CD14-positive monocyte (primary cell): ENCODE measurements around the gene MRTFA. TPM values are rescaled to one million over a fixed set of nuclear protein-coding genes. Genes with fewer than 3 reads are reported as not detected.
A peak's percentile ranks its signal among the peaks of the same experiment; 100 is the strongest.

Experiments
- DNase-seq, 3 donors: peaks; one replicate each; pipeline ENCODE4 v3.0.0-alpha.2; 2011 to 2022
- H2AFZ ChIP-seq: 2 replicates; pipeline ENCODE4 v1.6.0; 2012; ENCODE audit warnings: mild to moderate bottlenecking, low read depth, low read length, inconsistent platforms; ENCODE audit not compliant: insufficient read depth, poor library complexity, severe bottlenecking
- H3K27ac ChIP-seq, 2 donors: 1 replicate in 1 of 2; 2 replicates in 1 of 2; pipeline ENCODE4 v1.5.1; 2012 to 2013; ENCODE audit warnings: low read length in 2 of 2, control low read depth in 1 of 2, inconsistent platforms in 1 of 2, low read depth in 1 of 2, mild to moderate bottlenecking in 1 of 2
- H3K27me3 ChIP-seq, 2 donors: one replicate each; pipeline versions ENCODE4 v1.6.0 to v1.6.1; 2011 to 2013; ENCODE audit warnings: low read length in 2 of 2; ENCODE audit not compliant: control insufficient read depth in 2 of 2, insufficient read depth in 2 of 2
- H3K36me3 ChIP-seq, 2 donors: replicated peaks in 1 of 2; 1 replicate in 1 of 2; 2 replicates in 1 of 2; pipeline versions ENCODE4 v1.5.1 to v1.6.1; 2012 to 2013; ENCODE audit warnings: low read length in 2 of 2, control low read depth in 1 of 2, inconsistent platforms in 1 of 2, mild to moderate bottlenecking in 1 of 2; ENCODE audit not compliant: insufficient read depth in 2 of 2, control insufficient read depth in 1 of 2
- H3K4me1 ChIP-seq, 2 donors: 1 replicate in 1 of 2; 2 replicates in 1 of 2; pipeline versions ENCODE4 v1.5.1 to v1.6.1; 2012 to 2013; ENCODE audit warnings: low read length in 2 of 2, control low read depth in 1 of 2, inconsistent platforms in 1 of 2, mild to moderate bottlenecking in 1 of 2, moderate library complexity in 1 of 2; ENCODE audit not compliant: insufficient read depth in 2 of 2, control insufficient read depth in 1 of 2
- H3K4me2 ChIP-seq: replicated peaks from 2 replicates; pipeline ENCODE3; 2012; ENCODE audit warnings: low read length, moderate library complexity, mild to moderate bottlenecking; ENCODE audit not compliant: poor library complexity, severe bottlenecking; ENCODE audit errors: extremely low read depth
- H3K4me3 ChIP-seq, 3 experiments: fragments of 200-600 bp in 1 of 3; sonication (generic) in 1 of 3; replicated peaks in 1 of 3; 1 replicate in 2 of 3; 2 replicates in 1 of 3; pipeline ENCODE4 v1.5.1; 2011 to 2013; ENCODE audit warnings: low read length in 3 of 3, mild to moderate bottlenecking in 3 of 3, control low read depth in 2 of 3, low read depth in 2 of 3, inconsistent platforms in 1 of 3, moderate library complexity in 1 of 3
- H3K79me2 ChIP-seq: 2 replicates; pipeline ENCODE4 v1.6.0; 2012; ENCODE audit warnings: mild to moderate bottlenecking, control low read depth, inconsistent platforms, low read length, moderate library complexity; ENCODE audit not compliant: insufficient read depth
- H3K9ac ChIP-seq: 2 replicates; pipeline ENCODE4 v1.6.0; 2017; ENCODE audit warnings: low read length, mild to moderate bottlenecking; ENCODE audit not compliant: insufficient read depth, poor library complexity, severe bottlenecking
- H3K9me3 ChIP-seq, 2 donors: replicated peaks in 1 of 2; 1 replicate in 1 of 2; 2 replicates in 1 of 2; pipeline versions ENCODE4 v1.5.1 to v1.6.1; 2012 to 2013; ENCODE audit warnings: low read length in 2 of 2, control low read depth in 1 of 2; ENCODE audit not compliant: control insufficient read depth in 1 of 2, insufficient read depth in 1 of 2
- H4K20me1 ChIP-seq: 2 replicates; pipeline ENCODE4 v1.6.0; 2012; ENCODE audit warnings: mild to moderate bottlenecking, low read length, control low read depth, moderate library complexity; ENCODE audit not compliant: insufficient read depth
- H3K27ac Mint-ChIP-seq, 7 donors: one replicate each; pipeline ENCODE4 v1.8.0; 2020; ENCODE audit warnings: mild to moderate bottlenecking in 7 of 7, mixed read lengths in 7 of 7, moderate library complexity in 6 of 7, inconsistent platforms in 2 of 7
- H3K27me3 Mint-ChIP-seq, 3 donors: one replicate each; pipeline ENCODE4 v1.8.0; 2021 to 2022; ENCODE audit warnings: low read depth in 3 of 3, mild to moderate bottlenecking in 3 of 3, mixed read lengths in 3 of 3, moderate library complexity in 3 of 3, inconsistent platforms in 1 of 3
- H3K36me3 Mint-ChIP-seq, 2 donors: one replicate each; pipeline ENCODE4 v1.8.0; 2020; ENCODE audit warnings: mixed read lengths in 2 of 2, inconsistent platforms in 1 of 2, mild to moderate bottlenecking in 1 of 2
- H3K4me1 Mint-ChIP-seq: one replicate; pipeline ENCODE4 v1.8.0; 2020; ENCODE audit warnings: mild to moderate bottlenecking, mixed read lengths
- H3K4me3 Mint-ChIP-seq, 2 donors: one replicate each; pipeline ENCODE4 v1.8.0; 2020; ENCODE audit warnings: mild to moderate bottlenecking in 2 of 2, mixed read lengths in 2 of 2, moderate library complexity in 1 of 2
- H3K9me3 Mint-ChIP-seq, 7 donors: one replicate each; pipeline ENCODE4 v1.8.0; 2020 to 2022; ENCODE audit warnings: mixed read lengths in 7 of 7, mild to moderate bottlenecking in 6 of 7, moderate library complexity in 6 of 7, inconsistent platforms in 2 of 7
- WGBS: methylation state at CpG from one replicate; pipeline ENCODE4 v1.1.5; 2013; ENCODE audit warnings: missing lambda C conversion rate; ENCODE audit not compliant: insufficient coverage; 5-methylcytosine and 5-hydroxymethylcytosine counted together
- intact Hi-C, 2 donors: fragments of 100-400 bp; cut with micrococcal nuclease; formaldehyde crosslinking; loops; one replicate each; pipeline versions ENCODE4 v1.15.0 to v1.15.1; 2023
- polyA plus RNA-seq, 3 donors: library from polyadenylated mRNA; depleted of rRNA in 1 of 3; unstranded in 2 of 3; stranded (reverse) in 1 of 3; fragments of 300-500 nt in 2 of 3; fragments of >200 nt in 1 of 3; fragmentation: Illumina TruSeq in 2 of 3; gene quantifications; 1 replicate in 2 of 3; 2 replicates in 1 of 3; pipeline ENCODE4 v1.2.3, GENCODE V29; 2012 to 2021
- TF ChIP-seq, protein P1 (sequence below): fragments of 200-600 bp; IDR thresholded peaks from one replicate; pipeline ENCODE4 v1.8.0; 2022; ENCODE audit warnings: antibody characterized with exemption, mild to moderate bottlenecking

Gene MRTFA
- polyA plus RNA-seq, 3 donors, result 14.1 to 33.8 (median 18.9) TPM

DNA sequence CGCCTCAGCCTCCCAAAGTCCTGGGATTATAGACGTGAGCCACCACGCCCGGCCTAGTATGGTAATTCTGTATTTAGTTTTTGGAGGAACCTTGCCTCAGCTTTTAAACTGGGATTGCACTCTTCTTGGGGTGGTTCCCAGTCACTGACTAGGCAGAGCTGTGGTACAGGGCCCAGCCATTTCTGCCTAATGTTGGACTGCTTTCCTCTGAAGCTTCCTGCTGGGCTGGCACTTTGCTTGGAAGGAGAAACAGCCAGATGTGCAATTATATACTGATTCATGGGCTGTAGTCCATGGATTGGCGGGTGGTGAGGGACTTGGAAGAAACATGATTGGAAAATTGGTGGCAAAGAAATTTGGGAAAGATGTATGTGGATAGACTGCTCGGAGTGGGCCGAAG lies 25.2 kb upstream of the MRTFA start:
- Histone ChIP-seq H3K79me2 (no peaks in the 10 kb centered on the region), H3K4me3 (no peak overlapping the region), H2AFZ (no peak overlapping the region), H3K4me2 (no peak overlapping the region), H4K20me1 (no peaks in the 10 kb centered on the region), H3K4me1 (no peaks in the 10 kb centered on the region), H3K36me3 (no peaks in the 10 kb centered on the region), H3K9me3 (no peaks in the 10 kb centered on the region), H3K27ac (no peak overlapping the region), H3K27me3 (no peaks in the 10 kb centered on the region), H3K9ac (no peak overlapping the region)
- WGBS, result 100% methylated on average over 7 of the region's 7 CpGs
- peaks cover 5% of the 10 kb centered on the region for H3K4me1 Mint-ChIP-seq
- H3K27me3 Mint-ChIP-seq, result peaks cover 2 to 5% (median 2%) of the 10 kb centered on the region in 3 donors
- intact Hi-C loops, result no loop called here
- DNase-seq, result no peak
- H3K4me3 Mint-ChIP-seq, result no peak overlapping the region
- no peaks in the 10 kb centered on the region for H3K36me3 Mint-ChIP-seq
- no peaks in the 10 kb centered on the region for H3K9me3 Mint-ChIP-seq
- TF ChIP-seq, protein P1, sequence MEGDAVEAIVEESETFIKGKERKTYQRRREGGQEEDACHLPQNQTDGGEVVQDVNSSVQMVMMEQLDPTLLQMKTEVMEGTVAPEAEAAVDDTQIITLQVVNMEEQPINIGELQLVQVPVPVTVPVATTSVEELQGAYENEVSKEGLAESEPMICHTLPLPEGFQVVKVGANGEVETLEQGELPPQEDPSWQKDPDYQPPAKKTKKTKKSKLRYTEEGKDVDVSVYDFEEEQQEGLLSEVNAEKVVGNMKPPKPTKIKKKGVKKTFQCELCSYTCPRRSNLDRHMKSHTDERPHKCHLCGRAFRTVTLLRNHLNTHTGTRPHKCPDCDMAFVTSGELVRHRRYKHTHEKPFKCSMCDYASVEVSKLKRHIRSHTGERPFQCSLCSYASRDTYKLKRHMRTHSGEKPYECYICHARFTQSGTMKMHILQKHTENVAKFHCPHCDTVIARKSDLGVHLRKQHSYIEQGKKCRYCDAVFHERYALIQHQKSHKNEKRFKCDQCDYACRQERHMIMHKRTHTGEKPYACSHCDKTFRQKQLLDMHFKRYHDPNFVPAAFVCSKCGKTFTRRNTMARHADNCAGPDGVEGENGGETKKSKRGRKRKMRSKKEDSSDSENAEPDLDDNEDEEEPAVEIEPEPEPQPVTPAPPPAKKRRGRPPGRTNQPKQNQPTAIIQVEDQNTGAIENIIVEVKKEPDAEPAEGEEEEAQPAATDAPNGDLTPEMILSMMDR, result no peak
- no peak overlapping the region for H3K27ac Mint-ChIP-seq

DNA sequence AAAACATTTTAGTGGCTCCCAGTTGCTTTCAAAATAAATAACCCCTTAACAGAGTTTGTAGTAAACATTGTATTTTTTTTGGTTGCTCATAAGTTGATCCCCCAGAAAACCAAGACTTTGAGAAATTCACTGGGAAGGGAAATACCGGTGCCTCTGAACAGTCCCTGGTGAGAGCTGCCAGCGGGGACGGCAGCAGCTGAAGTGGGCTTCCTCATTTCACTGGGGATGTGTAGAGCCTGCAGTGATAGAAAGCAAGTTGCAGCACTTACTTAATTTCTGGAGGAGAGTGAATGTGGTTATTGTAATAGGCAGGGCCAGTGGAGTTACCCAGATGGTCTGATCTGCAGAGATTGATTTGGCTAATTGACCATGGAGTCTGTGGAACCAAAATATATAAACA lies 24.2 kb upstream of the MRTFA start:
- no peaks in the 10 kb centered on the region for H3K4me1 ChIP-seq
- WGBS, result 11% methylated on average over 3 of the region's 3 CpGs
- H3K27me3 Mint-ChIP-seq, result peaks cover 2 to 5% (median 2%) of the 10 kb centered on the region in 3 donors
- H3K27ac Mint-ChIP-seq, result peak overlapping the region in 2 of 7 donors; percentile 21 to 31
- H3K27ac ChIP-seq, result no peak overlapping the region
- H3K4me3 Mint-ChIP-seq, result no peak overlapping the region
- no peak overlapping the region for H3K4me3 ChIP-seq
- no peaks in the 10 kb centered on the region for H4K20me1 ChIP-seq
- H3K9ac ChIP-seq, result no peak overlapping the region
- no peaks in the 10 kb centered on the region for H3K36me3 ChIP-seq
- peaks cover 5% of the 10 kb centered on the region for H3K4me1 Mint-ChIP-seq
- H3K36me3 Mint-ChIP-seq, result no peaks in the 10 kb centered on the region
- H3K4me2 ChIP-seq, result no peak overlapping the region
- H2AFZ ChIP-seq, result no peak overlapping the region
- H3K27me3 ChIP-seq, result no peaks in the 10 kb centered on the region
- intact Hi-C loops, result no loop called here
- TF ChIP-seq, protein P1, result no peak
- no peaks in the 10 kb centered on the region for H3K9me3 Mint-ChIP-seq
- H3K79me2 ChIP-seq, result no peaks in the 10 kb centered on the region
- no peaks in the 10 kb centered on the region for H3K9me3 ChIP-seq
- DNase-seq, result peak in 1 of 3 donors; percentile 7
